Measurements from ENCODE around the gene AFF3.

DNA sequence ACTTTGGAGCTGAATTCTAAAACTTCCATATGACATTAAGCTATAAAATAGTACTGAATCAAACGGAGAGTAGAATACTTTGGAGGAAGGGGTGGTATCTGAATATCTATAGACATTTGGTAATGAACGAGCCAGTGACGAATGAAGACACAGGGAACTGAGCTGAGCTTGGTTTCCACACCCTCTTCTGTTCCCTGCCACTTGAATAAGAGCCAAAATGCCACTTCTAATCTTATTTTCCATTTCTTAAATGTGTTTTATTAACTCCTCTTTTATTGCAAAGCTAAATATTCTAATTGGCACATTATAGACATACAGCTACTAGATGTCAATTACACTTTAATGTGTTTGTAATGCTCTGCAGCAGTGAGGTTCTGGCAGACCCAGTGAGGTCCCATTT lies 76.1 kb downstream of the AFF3 start:
- TF ChIP-seq, protein P1, sequence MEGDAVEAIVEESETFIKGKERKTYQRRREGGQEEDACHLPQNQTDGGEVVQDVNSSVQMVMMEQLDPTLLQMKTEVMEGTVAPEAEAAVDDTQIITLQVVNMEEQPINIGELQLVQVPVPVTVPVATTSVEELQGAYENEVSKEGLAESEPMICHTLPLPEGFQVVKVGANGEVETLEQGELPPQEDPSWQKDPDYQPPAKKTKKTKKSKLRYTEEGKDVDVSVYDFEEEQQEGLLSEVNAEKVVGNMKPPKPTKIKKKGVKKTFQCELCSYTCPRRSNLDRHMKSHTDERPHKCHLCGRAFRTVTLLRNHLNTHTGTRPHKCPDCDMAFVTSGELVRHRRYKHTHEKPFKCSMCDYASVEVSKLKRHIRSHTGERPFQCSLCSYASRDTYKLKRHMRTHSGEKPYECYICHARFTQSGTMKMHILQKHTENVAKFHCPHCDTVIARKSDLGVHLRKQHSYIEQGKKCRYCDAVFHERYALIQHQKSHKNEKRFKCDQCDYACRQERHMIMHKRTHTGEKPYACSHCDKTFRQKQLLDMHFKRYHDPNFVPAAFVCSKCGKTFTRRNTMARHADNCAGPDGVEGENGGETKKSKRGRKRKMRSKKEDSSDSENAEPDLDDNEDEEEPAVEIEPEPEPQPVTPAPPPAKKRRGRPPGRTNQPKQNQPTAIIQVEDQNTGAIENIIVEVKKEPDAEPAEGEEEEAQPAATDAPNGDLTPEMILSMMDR (IDR thresholded peaks at IDR 0.05; ENCODE audit: low read length) = no peak
- TF ChIP-seq EZH2 (optimal IDR thresholded peaks at IDR 0.05; ENCODE audit: low read depth, low read length) = no peak
